Peyer's patch (tissue), 4 donors: ENCODE results near the gene USP47. TPM values are rescaled to one million over a fixed set of nuclear protein-coding genes. Genes with fewer than 3 reads are reported as not detected.

Source experiments
- DNase-seq, 3 donors: peaks; one replicate each; pipeline ENCODE4 v3.0.0-alpha.2; 2017 to 2019
- H3K27ac ChIP-seq, 4 donors: fragments of 200-600 bp; sonication (generic); one replicate each; pipeline ENCODE4 v1.5.1; 2016 to 2019
- H3K27me3 ChIP-seq, 2 donors: fragments of 200-600 bp; sonication (generic); one replicate each; pipeline ENCODE4 v1.5.1; 2019
- H3K36me3 ChIP-seq, 3 donors: fragments of 200-600 bp; sonication (generic); one replicate each; pipeline ENCODE4 v1.5.1; 2016 to 2019
- H3K4me1 ChIP-seq, 4 donors: fragments of 200-600 bp; sonication (generic); one replicate each; pipeline ENCODE4 v1.5.1; 2016 to 2019
- H3K4me3 ChIP-seq, 4 donors: fragments of 200-600 bp; sonication (generic); 1 replicate in 3 of 4; 2 replicates in 1 of 4; pipeline ENCODE4 v1.5.1; 2016 to 2019; ENCODE audit warnings: mild to moderate bottlenecking in 1 of 4
- H3K9me3 ChIP-seq, 4 donors: fragments of 200-600 bp; sonication (generic); one replicate each; pipeline ENCODE4 v1.5.1; 2016 to 2019; ENCODE audit warnings: mild to moderate bottlenecking in 1 of 4
- POLR2A ChIP-seq, 2 donors: fragments of 450-650 bp; IDR thresholded peaks; one replicate each; pipeline ENCODE4 v1.5.1; 2017; ENCODE audit warnings: antibody characterized with exemption in 2 of 2, mild to moderate bottlenecking in 2 of 2, moderate library complexity in 2 of 2
- total RNA-seq, 4 donors: library from RNA; depleted of rRNA; stranded (reverse); fragments of >200 nt; gene quantifications; one replicate each; pipeline ENCODE4 v1.1.0, GENCODE V29; 2016
- TF ChIP-seq, protein P1 (sequence below), 6 experiments: fragments of 450-650 bp in 4 of 6; fragments of 200-600 bp in 2 of 6; sonication (generic) in 1 of 6; IDR thresholded peaks; one replicate each; pipeline ENCODE4 v1.5.1; 2017 to 2019; ENCODE audit warnings: antibody characterized with exemption in 6 of 6, mild to moderate bottlenecking in 3 of 6, moderate library complexity in 1 of 6

The USP47 gene
- total RNA-seq, 4 donors from 2014 or later: 62.5 to 170 (median 66.4) TPM

GRCh38 chr11:11839718-11840117, 2.1 kb upstream of the USP47 start:
- DNase-seq: no peak
- H3K27me3 ChIP-seq: no peaks in the 10 kb centered on the region
- no peak for TF ChIP-seq POLR2A (IDR thresholded peaks at IDR 0.05)
- TF ChIP-seq, protein P1, sequence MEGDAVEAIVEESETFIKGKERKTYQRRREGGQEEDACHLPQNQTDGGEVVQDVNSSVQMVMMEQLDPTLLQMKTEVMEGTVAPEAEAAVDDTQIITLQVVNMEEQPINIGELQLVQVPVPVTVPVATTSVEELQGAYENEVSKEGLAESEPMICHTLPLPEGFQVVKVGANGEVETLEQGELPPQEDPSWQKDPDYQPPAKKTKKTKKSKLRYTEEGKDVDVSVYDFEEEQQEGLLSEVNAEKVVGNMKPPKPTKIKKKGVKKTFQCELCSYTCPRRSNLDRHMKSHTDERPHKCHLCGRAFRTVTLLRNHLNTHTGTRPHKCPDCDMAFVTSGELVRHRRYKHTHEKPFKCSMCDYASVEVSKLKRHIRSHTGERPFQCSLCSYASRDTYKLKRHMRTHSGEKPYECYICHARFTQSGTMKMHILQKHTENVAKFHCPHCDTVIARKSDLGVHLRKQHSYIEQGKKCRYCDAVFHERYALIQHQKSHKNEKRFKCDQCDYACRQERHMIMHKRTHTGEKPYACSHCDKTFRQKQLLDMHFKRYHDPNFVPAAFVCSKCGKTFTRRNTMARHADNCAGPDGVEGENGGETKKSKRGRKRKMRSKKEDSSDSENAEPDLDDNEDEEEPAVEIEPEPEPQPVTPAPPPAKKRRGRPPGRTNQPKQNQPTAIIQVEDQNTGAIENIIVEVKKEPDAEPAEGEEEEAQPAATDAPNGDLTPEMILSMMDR (IDR thresholded peaks at IDR 0.05): no peak
- H3K9me3 ChIP-seq: no peaks in the 10 kb centered on the region
- H3K4me3 ChIP-seq: no peak overlapping the region
- no peaks in the 10 kb centered on the region for H3K36me3 ChIP-seq
- H3K4me1 ChIP-seq: peaks cover 0 to 16% (median 3%) of the 10 kb centered on the region in 4 donors
- H3K27ac ChIP-seq: no peak overlapping the region

- DNase-seq: peak in 2 of 3 donors; percentile 44 to 66
- Histone ChIP-seq H3K36me3 (no peaks in the 10 kb centered on the region), H3K4me3 (peak overlapping the region; percentile 71 to 88 (median 80)), H3K9me3 (no peaks in the 10 kb centered on the region), H3K27ac (peak overlapping the region; percentile 93 to 98 (median 96)), H3K27me3 (no peaks in the 10 kb centered on the region), H3K4me1 (peaks cover 0 to 23% (median 4%) of the 10 kb centered on the region in 4 donors)
- TF ChIP-seq, protein P1 (IDR thresholded peaks at IDR 0.05): no peak
These were observed 553 bp upstream of the USP47 start for GRCh38 chr11:11841116-11841722.

GRCh38 chr11:11842421-11843008, 743 bp downstream of the USP47 start:
- Histone ChIP-seq H3K27me3 (no peaks in the 10 kb centered on the region), H3K36me3 (no peaks in the 10 kb centered on the region)

GRCh38 chr11:11843211-11843621, 1.4 kb downstream of the USP47 start:
- H3K9me3 ChIP-seq: no peaks in the 10 kb centered on the region
- peak overlapping the region; percentile 93 to 98 (median 96) for H3K27ac ChIP-seq
- TF ChIP-seq, protein P1 (IDR thresholded peaks at IDR 0.05): no peak
- TF ChIP-seq POLR2A (IDR thresholded peaks at IDR 0.05): peak in 1 of 2 donors; percentile 23
- H3K4me1 ChIP-seq: peaks cover 0 to 27% (median 8%) of the 10 kb centered on the region in 4 donors
- no peaks in the 10 kb centered on the region for H3K27me3 ChIP-seq
- H3K36me3 ChIP-seq: no peaks in the 10 kb centered on the region
- H3K4me3 ChIP-seq: peak overlapping the region; percentile 71 to 88 (median 80)
- no peak for DNase-seq

More at GRCh38 chr11:11842421-11843008, 743 bp downstream of the USP47 start:
- no peaks in the 10 kb centered on the region for H3K9me3 ChIP-seq
- H3K4me3 ChIP-seq: peak overlapping the region; percentile 71 to 88 (median 80)
- H3K27ac ChIP-seq: peak overlapping the region; percentile 93 to 98 (median 96)
- DNase-seq: peak in 2 of 3 donors; percentile 54 to 78
- TF ChIP-seq POLR2A (IDR thresholded peaks at IDR 0.05): peak in 1 of 2 donors; percentile 33
- TF ChIP-seq, protein P1 (IDR thresholded peaks at IDR 0.05): no peak
- H3K4me1 ChIP-seq: peaks cover 0 to 27% (median 8%) of the 10 kb centered on the region in 4 donors

DNA sequence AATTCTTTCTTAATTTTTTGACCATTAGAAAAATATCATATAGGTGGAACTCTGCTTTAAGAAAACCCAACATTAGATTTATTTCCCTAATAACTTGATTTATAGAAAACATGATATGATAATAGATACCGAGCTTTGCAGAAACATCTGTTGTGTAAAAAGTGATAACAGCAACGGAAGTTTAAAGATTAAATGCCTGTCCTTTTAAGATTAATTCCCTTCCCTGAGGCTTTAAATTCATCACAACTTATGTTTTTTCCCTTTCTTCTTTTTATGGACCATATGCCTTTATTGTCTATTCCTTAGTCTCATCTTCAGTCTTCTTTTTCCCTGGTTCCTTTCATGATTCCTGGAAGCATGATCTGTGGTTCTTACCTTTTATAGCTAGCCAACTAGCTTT, 1.9 kb downstream of the USP47 start:
- Histone ChIP-seq H3K4me1 (peaks cover 0 to 30% (median 8%) of the 10 kb centered on the region in 4 donors), H3K4me3 (peak overlapping the region in 3 of 4 donors; percentile 71 to 88 (median 72)), H3K27me3 (no peaks in the 10 kb centered on the region), H3K36me3 (no peaks in the 10 kb centered on the region), H3K27ac (peak overlapping the region; percentile 11 to 98 (median 94)), H3K9me3 (no peaks in the 10 kb centered on the region)
- DNase-seq: no peak
- TF ChIP-seq POLR2A (IDR thresholded peaks at IDR 0.05): no peak
- TF ChIP-seq, protein P1 (IDR thresholded peaks at IDR 0.05): no peak
